Daoy (cell line): ENCODE results near the gene FAM168B. TPM values are rescaled to one million over a fixed set of nuclear protein-coding genes. Genes with fewer than 3 reads are reported as not detected.
"Not testable (repeated sequence)": the region's sequence is repeated elsewhere in the genome, so short reads cannot be mapped to it uniquely, and the experiment has no call there.

Experiments
- DNase-seq: peaks from one replicate; pipeline ENCODE4 v3.0.0-alpha.2; 2015; ENCODE audit warnings: low read depth
- total RNA-seq: library from RNA; depleted of rRNA; stranded (reverse); fragments of >200 nt; shearing (Covaris generic); gene quantifications from 2 replicates; pipeline ENCODE4 v1.2.3, GENCODE V29; 2014

FAM168B gene
- total RNA-seq, 1 experiment from 2014 or later = 101 TPM

- no peak for DNase-seq
Measured at GRCh38 chr2:131103165-131103564, 9.9 kb upstream of the FAM168B start.

- no peak for DNase-seq
Measured at GRCh38 chr2:131094463-131095281, 1.4 kb upstream of the FAM168B start.

- no peak for DNase-seq
Measured at GRCh38 chr2:131093696-131094462, 619 bp upstream of the FAM168B start.

- no peak for DNase-seq
Measured at GRCh38 chr2:131092458-131093005, 728 bp downstream of the FAM168B start.

- DNase-seq = no peak
Measured at GRCh38 chr2:131085646-131086045, 7.6 kb downstream of the FAM168B start.

- no peak for DNase-seq
Measured at GRCh38 chr2:131081190-131081589, 12.1 kb downstream of the FAM168B start.

- not testable (repeated sequence) for DNase-seq
Measured at GRCh38 chr2:131079931-131080330, 13.3 kb downstream of the FAM168B start.

- no peak for DNase-seq
Measured at GRCh38 chr2:131077966-131078365, 15.3 kb downstream of the FAM168B start.

- DNase-seq = no peak
Measured at GRCh38 chr2:131077182-131077846, 15.9 kb downstream of the FAM168B start.

GRCh38 chr2:131076707-131077106, 16.6 kb downstream of the FAM168B start:
- DNase-seq = no peak

GRCh38 chr2:131075578-131075977, 17.7 kb downstream of the FAM168B start:
- not testable (repeated sequence) for DNase-seq

GRCh38 chr2:131068172-131068571, 25.1 kb downstream of the FAM168B start:
- not testable (repeated sequence) for DNase-seq

- no peak for DNase-seq
Measured at GRCh38 chr2:131067465-131068125, 25.7 kb downstream of the FAM168B start.

- DNase-seq = no peak
Measured at GRCh38 chr2:131064589-131065512, 28.4 kb downstream of the FAM168B start.

GRCh38 chr2:131063501-131064283, 29.6 kb downstream of the FAM168B start:
- DNase-seq = no peak

GRCh38 chr2:131058920-131059319, 34.3 kb downstream of the FAM168B start:
- DNase-seq = no peak

- DNase-seq = no peak
Measured at GRCh38 chr2:131058214-131058843, 34.9 kb downstream of the FAM168B start.

- no peak for DNase-seq
Measured at GRCh38 chr2:131056932-131057287, 36.4 kb downstream of the FAM168B start.
